HG02588 (cell line): Measurements from ENCODE around the gene CLDN19.

ENCODE experiments used
- ATAC-seq: cut with Tn5 transposase; IDR thresholded peaks from one replicate; pipeline ENCODE4 v1.9.1; 2021; ENCODE audit warnings: mild to moderate bottlenecking, moderate library complexity; ENCODE audit not compliant: unreplicated experiment

CLDN19 gene

GRCh38 chr1:42739753-42740700 lies at the start of gene CLDN19:
Gene CLDN19 (minus strand): TSS chr1:42740236. CDS start chr1:42740063, 173 bp downstream.
- no peak for ATAC-seq

GRCh38 chr1:42788021-42788420 lies 48.0 kb upstream of the CLDN19 start:
- ATAC-seq: no peak

- ATAC-seq: no peak
Measured at GRCh38 chr1:42786097-42786496, 46.1 kb upstream of the CLDN19 start.

- ATAC-seq: no peak
Measured at GRCh38 chr1:42784946-42785693, 45.1 kb upstream of the CLDN19 start, which contains the start of gene TMEM269. Gene TMEM269 (plus strand): TSS chr1:42784991. CDS start chr1:42789894, 4,903 bp downstream.

- ATAC-seq: no peak
Measured at GRCh38 chr1:42784547-42784945, 44.5 kb upstream of the CLDN19 start.

- no peak for ATAC-seq
Measured at GRCh38 chr1:42783092-42783491, 43.1 kb upstream of the CLDN19 start.

- no peak for ATAC-seq
Measured at GRCh38 chr1:42780176-42780575, 40.1 kb upstream of the CLDN19 start.

GRCh38 chr1:42779725-42780124 lies 39.7 kb upstream of the CLDN19 start:
- ATAC-seq: no peak

GRCh38 chr1:42777852-42778251 lies 37.8 kb upstream of the CLDN19 start:
- no peak for ATAC-seq

GRCh38 chr1:42776502-42776901 lies 36.5 kb upstream of the CLDN19 start:
- no peak for ATAC-seq

- ATAC-seq: no peak
Measured at GRCh38 chr1:42774928-42775526, 35.0 kb upstream of the CLDN19 start.

GRCh38 chr1:42773420-42773819 lies 33.4 kb upstream of the CLDN19 start:
- no peak for ATAC-seq

GRCh38 chr1:42769811-42770210 lies 29.8 kb upstream of the CLDN19 start:
- no peak for ATAC-seq

GRCh38 chr1:42768172-42768571 lies 28.1 kb upstream of the CLDN19 start:
- no peak for ATAC-seq

- peak; percentile 19 for ATAC-seq
Measured at GRCh38 chr1:42767510-42768000, 27.5 kb upstream of the CLDN19 start.

- ATAC-seq: peak; percentile 86
Measured at GRCh38 chr1:42766741-42767509, 26.9 kb upstream of the CLDN19 start, which contains the start of the genes C1orf50 and P3H1. Gene C1orf50 (plus strand): TSS chr1:42767249. CDS start chr1:42767312, 63 bp downstream. Gene P3H1 (minus strand): TSS chr1:42767028. CDS start chr1:42766971, 57 bp downstream.

- ATAC-seq: peak; percentile 21
Measured at GRCh38 chr1:42765832-42766740, 26.1 kb upstream of the CLDN19 start.

GRCh38 chr1:42765269-42765668 lies 25.2 kb upstream of the CLDN19 start:
- ATAC-seq: no peak

- no peak for ATAC-seq
Measured at GRCh38 chr1:42762269-42762668, 22.2 kb upstream of the CLDN19 start.
